Peyer's patch (tissue), 4 donors: Measurements from ENCODE around the gene CHTF18.

ENCODE experiments used
- POLR2A ChIP-seq, 2 donors: fragments of 450-650 bp; IDR thresholded peaks; one replicate each; pipeline ENCODE4 v1.5.1; 2017; ENCODE audit warnings: antibody characterized with exemption in 2 of 2, mild to moderate bottlenecking in 2 of 2, moderate library complexity in 2 of 2
- TF ChIP-seq, protein P1 (sequence below), 6 experiments: fragments of 450-650 bp in 4 of 6; fragments of 200-600 bp in 2 of 6; sonication (generic) in 1 of 6; IDR thresholded peaks; one replicate each; pipeline ENCODE4 v1.5.1; 2017 to 2019; ENCODE audit warnings: antibody characterized with exemption in 6 of 6, mild to moderate bottlenecking in 3 of 6, moderate library complexity in 1 of 6

DNA sequence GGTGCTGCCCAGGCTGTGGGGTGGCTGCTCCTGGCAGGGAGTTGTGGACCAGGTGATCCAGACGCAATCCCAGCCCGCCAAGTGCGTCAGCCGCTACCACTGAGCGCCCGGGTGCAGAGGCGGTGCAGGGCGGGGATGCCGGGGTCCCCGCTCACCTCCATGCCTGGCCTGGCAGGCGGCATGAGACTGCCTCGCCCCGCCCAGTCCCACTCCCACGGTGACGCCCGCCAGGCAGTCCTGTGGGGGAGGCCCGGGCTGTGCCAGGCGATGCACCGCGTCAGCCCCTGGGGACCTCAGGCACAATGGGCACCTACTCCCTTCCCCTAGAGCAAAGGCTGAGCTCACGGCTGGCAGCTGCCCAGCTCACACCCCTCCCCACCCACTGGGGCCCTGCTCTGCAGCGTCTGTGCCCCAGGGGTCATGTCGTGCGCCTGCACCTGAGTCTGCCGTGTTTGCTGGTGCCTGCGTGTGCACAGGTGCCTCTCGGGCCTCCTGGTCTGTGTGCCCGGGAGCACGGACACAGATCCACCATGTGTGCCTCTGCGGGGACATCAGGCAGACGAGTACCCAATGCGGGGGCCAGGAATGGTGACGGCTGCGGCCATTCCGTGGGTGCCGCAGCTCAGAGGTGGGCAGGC, 5.5 kb upstream of the CHTF18 start:
- no peak for TF ChIP-seq POLR2A (IDR thresholded peaks at IDR 0.05)
- TF ChIP-seq, protein P1, sequence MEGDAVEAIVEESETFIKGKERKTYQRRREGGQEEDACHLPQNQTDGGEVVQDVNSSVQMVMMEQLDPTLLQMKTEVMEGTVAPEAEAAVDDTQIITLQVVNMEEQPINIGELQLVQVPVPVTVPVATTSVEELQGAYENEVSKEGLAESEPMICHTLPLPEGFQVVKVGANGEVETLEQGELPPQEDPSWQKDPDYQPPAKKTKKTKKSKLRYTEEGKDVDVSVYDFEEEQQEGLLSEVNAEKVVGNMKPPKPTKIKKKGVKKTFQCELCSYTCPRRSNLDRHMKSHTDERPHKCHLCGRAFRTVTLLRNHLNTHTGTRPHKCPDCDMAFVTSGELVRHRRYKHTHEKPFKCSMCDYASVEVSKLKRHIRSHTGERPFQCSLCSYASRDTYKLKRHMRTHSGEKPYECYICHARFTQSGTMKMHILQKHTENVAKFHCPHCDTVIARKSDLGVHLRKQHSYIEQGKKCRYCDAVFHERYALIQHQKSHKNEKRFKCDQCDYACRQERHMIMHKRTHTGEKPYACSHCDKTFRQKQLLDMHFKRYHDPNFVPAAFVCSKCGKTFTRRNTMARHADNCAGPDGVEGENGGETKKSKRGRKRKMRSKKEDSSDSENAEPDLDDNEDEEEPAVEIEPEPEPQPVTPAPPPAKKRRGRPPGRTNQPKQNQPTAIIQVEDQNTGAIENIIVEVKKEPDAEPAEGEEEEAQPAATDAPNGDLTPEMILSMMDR (IDR thresholded peaks at IDR 0.05) = no peak
